ENCODE measurements around the gene BIRC3. TPM values are rescaled to one million over a fixed set of nuclear protein-coding genes. Genes with fewer than 3 reads are reported as not detected.

Gene BIRC3
- total RNA-seq, 2 donors from 2014 or later: 14.8 to 66.3 TPM

DNA sequence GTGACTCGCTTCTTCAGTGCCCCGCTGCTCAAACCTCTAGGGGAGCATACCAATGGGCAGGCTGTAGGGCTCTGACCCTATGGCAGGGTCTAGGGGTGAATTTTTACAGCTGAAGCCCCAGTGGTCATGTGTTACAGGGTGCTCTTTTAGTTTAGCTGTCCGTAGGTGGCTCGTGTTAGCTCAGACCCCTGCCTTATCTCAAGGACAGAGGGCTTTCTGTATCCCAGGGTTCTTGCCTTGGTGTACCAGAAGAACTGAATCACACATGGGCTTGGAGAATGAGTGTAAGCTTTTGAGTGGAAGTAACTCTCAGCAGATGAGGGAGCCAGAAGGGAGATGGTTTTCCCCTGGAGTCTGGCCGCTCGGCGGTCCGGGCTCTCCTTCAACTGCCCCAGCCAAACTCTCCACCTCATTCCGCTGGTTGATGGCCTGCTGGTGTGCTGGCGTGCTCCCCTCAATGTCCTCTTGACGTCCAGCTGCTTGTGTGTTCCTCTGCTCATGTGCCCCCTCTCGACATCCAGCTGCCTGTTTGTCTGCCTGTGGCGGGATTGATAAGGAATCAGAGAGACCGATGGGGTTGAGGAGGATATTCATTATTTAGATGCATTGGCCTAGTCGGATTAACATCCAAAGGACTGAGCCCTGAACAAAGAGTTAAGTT lies 67.3 kb downstream of the BIRC3 start:
- H3K9ac ChIP-seq (ENCODE audit: low read depth in 2 of 2, low read length in 2 of 2): no peak overlapping the region
- intact Hi-C loops (cut with DNase I): no loop called here
- DNase-seq: no peak
- no peaks in the 10 kb centered on the region for H3K27me3 ChIP-seq
- H3K4me1 ChIP-seq: no peaks in the 10 kb centered on the region
- H3K4me3 ChIP-seq: no peak overlapping the region
- no peaks in the 10 kb centered on the region for H3K9me3 ChIP-seq
- TF ChIP-seq, protein P1, sequence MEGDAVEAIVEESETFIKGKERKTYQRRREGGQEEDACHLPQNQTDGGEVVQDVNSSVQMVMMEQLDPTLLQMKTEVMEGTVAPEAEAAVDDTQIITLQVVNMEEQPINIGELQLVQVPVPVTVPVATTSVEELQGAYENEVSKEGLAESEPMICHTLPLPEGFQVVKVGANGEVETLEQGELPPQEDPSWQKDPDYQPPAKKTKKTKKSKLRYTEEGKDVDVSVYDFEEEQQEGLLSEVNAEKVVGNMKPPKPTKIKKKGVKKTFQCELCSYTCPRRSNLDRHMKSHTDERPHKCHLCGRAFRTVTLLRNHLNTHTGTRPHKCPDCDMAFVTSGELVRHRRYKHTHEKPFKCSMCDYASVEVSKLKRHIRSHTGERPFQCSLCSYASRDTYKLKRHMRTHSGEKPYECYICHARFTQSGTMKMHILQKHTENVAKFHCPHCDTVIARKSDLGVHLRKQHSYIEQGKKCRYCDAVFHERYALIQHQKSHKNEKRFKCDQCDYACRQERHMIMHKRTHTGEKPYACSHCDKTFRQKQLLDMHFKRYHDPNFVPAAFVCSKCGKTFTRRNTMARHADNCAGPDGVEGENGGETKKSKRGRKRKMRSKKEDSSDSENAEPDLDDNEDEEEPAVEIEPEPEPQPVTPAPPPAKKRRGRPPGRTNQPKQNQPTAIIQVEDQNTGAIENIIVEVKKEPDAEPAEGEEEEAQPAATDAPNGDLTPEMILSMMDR (IDR thresholded peaks at IDR 0.05): no peak
- H3K27ac ChIP-seq: no peak overlapping the region
- H3K36me3 ChIP-seq: peaks cover 5% of the 10 kb centered on the region

DNA sequence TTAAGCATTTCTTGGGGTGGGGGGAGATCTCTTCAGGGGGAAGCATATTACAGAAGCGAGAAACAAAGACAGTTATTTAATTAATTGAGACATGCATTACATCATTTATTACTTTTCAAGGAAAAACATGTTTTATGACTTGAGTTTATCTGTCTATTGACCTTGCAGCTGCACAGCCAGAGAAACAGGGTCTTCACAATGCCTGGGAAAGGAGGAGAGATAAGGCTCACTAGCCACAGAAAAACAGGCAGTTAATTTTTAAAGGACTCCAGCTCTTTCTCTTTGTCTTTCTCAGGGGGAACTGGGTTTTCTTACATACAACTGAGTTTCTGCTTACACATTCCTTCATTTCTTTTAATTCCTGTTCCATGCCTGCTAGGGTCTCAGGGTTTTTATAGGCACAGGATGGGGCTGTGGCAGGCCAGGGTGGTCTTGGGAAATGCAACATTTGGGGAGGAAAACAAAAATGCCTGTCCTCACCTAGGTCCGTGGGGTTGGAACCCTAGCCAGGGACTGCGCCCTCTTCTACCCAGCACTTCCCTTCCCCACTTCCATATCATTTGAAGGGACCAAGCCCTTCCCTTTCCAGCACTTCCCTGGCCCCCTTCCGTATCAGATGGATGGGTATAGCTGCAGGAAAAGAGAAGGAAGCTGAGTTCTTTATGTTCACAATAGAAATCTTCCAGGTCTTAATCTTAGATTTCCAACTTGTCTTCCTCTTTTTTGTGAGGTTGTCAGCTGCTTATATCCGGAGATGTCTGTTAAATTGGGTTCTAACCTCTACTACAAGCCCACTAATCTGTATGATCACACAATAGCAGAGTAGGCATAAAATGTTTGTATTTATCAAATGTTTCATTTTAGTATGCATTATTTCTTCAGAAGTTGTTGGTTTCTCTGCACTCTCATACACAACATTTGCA lies 68.1 kb downstream of the BIRC3 start:
- DNase-seq: no peak
- no peak overlapping the region for H3K4me3 ChIP-seq
- TF ChIP-seq, protein P1 (IDR thresholded peaks at IDR 0.05): no peak
- no peaks in the 10 kb centered on the region for H3K4me1 ChIP-seq
- H3K9me3 ChIP-seq: no peaks in the 10 kb centered on the region
- H3K9ac ChIP-seq (ENCODE audit: low read depth in 2 of 2, low read length in 2 of 2): no peak overlapping the region
- H3K27me3 ChIP-seq: no peaks in the 10 kb centered on the region
- no peak overlapping the region for H3K27ac ChIP-seq
- H3K36me3 ChIP-seq: peaks cover 5% of the 10 kb centered on the region
- intact Hi-C loops (cut with DNase I): no loop called here

DNA sequence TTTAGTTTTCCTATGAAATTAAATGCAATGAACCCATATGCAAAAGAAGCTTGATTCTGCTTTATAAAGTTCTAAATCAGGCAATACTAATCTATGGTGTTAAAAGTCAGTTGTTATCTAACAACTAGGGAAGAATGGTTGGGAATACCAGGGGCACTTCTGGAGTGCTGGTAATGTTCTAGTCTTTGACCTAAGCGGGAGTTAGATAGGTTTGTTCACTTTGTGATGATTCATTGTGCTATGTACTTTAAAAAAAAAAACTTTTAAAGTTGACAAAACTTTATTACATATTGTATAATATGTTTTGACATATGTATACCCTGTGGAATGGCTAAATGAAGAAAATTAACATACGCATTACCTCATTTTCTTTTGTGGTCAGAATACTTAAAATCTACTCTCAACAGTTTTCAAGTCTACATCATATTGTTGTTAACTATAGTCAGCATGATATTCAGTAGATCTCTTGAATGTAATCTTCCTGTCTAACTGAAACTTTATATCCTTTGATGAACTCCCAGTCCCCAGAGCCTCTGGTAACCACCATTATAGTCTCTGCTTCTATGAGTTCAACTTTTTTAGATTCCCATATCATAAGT lies 69.0 kb downstream of the BIRC3 start:
- intact Hi-C loops (cut with DNase I): no loop called here
- H3K27ac ChIP-seq: no peak overlapping the region

DNA sequence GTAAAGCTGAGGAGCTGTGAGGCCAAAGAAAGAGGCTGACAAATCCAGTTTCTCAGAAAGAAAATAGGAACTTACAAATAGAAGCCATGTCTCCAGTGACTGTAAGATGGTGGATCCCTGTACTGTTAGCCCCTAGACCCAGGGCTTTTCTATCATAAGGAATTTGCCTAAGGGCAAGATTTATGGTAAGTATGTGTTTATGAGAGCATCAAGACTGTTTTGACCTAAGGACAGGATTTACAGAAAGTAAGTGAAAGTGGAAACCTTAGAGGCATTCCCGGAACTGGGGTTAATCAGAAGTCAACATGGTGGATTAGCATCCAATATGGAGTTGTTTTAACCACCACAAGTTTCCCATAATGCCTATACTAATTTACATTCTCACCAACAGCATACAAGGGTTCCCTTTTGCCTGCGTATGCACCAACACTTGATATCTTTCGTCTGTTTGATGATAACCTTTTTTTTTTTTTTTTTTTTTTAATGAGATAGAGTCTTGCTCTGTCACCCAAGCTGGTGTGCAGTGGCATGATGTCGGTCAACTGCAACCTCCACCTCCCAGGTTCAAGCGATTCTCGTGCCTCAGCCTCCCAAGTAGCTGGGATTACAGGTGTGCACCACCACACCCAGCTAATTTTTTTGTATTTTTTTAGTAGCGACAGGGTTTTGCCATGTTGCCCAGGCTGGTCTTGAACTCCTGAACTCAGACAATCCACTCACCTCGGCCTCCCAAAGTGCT lies 69.9 kb downstream of the BIRC3 start:
- Histone ChIP-seq H3K27ac (no peak overlapping the region), H3K4me1 (no peaks in the 10 kb centered on the region), H3K9ac (ENCODE audit: low read depth in 2 of 2, low read length in 2 of 2) (no peak overlapping the region), H3K4me3 (no peak overlapping the region), H3K36me3 (no peaks in the 10 kb centered on the region), H3K9me3 (no peaks in the 10 kb centered on the region), H3K27me3 (no peaks in the 10 kb centered on the region)
- TF ChIP-seq, protein P1 (IDR thresholded peaks at IDR 0.05): no peak
- intact Hi-C loops (cut with DNase I): no loop called here
- DNase-seq: no peak

More for the DNA sequence above, 69.0 kb downstream of the BIRC3 start:
- DNase-seq: no peak
- no peak overlapping the region for H3K9ac ChIP-seq (ENCODE audit: low read depth in 2 of 2, low read length in 2 of 2)
- no peak overlapping the region for H3K4me3 ChIP-seq
- no peaks in the 10 kb centered on the region for H3K36me3 ChIP-seq
- no peaks in the 10 kb centered on the region for H3K4me1 ChIP-seq
- no peaks in the 10 kb centered on the region for H3K27me3 ChIP-seq
- H3K9me3 ChIP-seq: no peaks in the 10 kb centered on the region
- TF ChIP-seq, protein P1 (IDR thresholded peaks at IDR 0.05): no peak

Other genes starting within 250 kb of the BIRC3 start
- 10 to 100 TPM; 43.9 to 71.7 TPM for gene YAP1, start 207.0 kb upstream of the BIRC3 start, total RNA-seq
- 10 to 100 TPM; 34.1 to 59.5 TPM for gene BIRC2, start 29.7 kb downstream of the BIRC3 start, total RNA-seq
- gene TMEM123, start 135.3 kb downstream of the BIRC3 start, total RNA-seq: 100 to 1,000 TPM; 126 to 175 TPM
- 1 to 10 TPM in 1 of 2 donors, under 1 TPM in 1; 0.29 to 1.4 TPM for gene MMP7, start 213.3 kb downstream of the BIRC3 start, total RNA-seq

Measured in colonic mucosa (tissue), 4 donors.